ENCODE data around the gene ELOVL2. TPM values are rescaled to one million over a fixed set of nuclear protein-coding genes. Genes with fewer than 3 reads are reported as not detected.

The ELOVL2 gene
- total RNA-seq, 2 experiments from 2014 or later: not detected

GRCh38 chr6:10976571-10976970 lies 67.5 kb downstream of the ELOVL2 start:
- H2AFZ ChIP-seq (ENCODE audit: low read length): no peak overlapping the region
- H3K4me3 ChIP-seq (ENCODE audit: low read depth, low read length, poor library complexity, severe bottlenecking): no peak overlapping the region
- no peaks in the 10 kb centered on the region for H3K4me1 ChIP-seq (ENCODE audit: insufficient read depth, low read length, poor library complexity, severe bottlenecking)
- ChIA-PET POLR2A (interaction anchor here (0.6 kb wide), 1 partner anchor 1044 kb away, joined by 3 read pairs; no protein-coding TSS in a partner anchor), CTCF (ENCODE audit: unreplicated experiment) (no interaction called here)
- no TSS peak for BruUV-seq (replicated peaks)
- H3K9me3 ChIP-seq (ENCODE audit: low read length): no peaks in the 10 kb centered on the region
- H3K27ac ChIP-seq (ENCODE audit: low read depth, low read length, poor library complexity, severe bottlenecking): no peak overlapping the region
- no peak for TF ChIP-seq EZH2phosphoT487 (IDR thresholded peaks at IDR 0.05; ENCODE audit: borderline replicate concordance, low read depth, low read length)
- TF ChIP-seq, protein P1, sequence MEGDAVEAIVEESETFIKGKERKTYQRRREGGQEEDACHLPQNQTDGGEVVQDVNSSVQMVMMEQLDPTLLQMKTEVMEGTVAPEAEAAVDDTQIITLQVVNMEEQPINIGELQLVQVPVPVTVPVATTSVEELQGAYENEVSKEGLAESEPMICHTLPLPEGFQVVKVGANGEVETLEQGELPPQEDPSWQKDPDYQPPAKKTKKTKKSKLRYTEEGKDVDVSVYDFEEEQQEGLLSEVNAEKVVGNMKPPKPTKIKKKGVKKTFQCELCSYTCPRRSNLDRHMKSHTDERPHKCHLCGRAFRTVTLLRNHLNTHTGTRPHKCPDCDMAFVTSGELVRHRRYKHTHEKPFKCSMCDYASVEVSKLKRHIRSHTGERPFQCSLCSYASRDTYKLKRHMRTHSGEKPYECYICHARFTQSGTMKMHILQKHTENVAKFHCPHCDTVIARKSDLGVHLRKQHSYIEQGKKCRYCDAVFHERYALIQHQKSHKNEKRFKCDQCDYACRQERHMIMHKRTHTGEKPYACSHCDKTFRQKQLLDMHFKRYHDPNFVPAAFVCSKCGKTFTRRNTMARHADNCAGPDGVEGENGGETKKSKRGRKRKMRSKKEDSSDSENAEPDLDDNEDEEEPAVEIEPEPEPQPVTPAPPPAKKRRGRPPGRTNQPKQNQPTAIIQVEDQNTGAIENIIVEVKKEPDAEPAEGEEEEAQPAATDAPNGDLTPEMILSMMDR (conservative IDR thresholded peaks at IDR 0.05; ENCODE audit: low read length): no peak
- no peak for DNase-seq (ENCODE audit: low spot score)
- intact Hi-C loops (cut with micrococcal nuclease; ENCODE audit: unreplicated experiment): no loop called here
- H3K36me3 ChIP-seq (ENCODE audit: insufficient read depth, low read length): no peaks in the 10 kb centered on the region
- no peaks in the 10 kb centered on the region for H3K9me2 ChIP-seq (ENCODE audit: insufficient read depth, low read length)
- no peaks in the 10 kb centered on the region for H4K20me1 ChIP-seq (ENCODE audit: insufficient read depth, low read length)
- H3K4me2 ChIP-seq (ENCODE audit: low read length): no peak overlapping the region
- H3K79me2 ChIP-seq (ENCODE audit: insufficient read depth, low read depth, low read length): no peaks in the 10 kb centered on the region

GRCh38 chr6:10972196-10972595 lies 71.9 kb downstream of the ELOVL2 start:
- H3K36me3 ChIP-seq (ENCODE audit: insufficient read depth, low read length): no peaks in the 10 kb centered on the region

DNA sequence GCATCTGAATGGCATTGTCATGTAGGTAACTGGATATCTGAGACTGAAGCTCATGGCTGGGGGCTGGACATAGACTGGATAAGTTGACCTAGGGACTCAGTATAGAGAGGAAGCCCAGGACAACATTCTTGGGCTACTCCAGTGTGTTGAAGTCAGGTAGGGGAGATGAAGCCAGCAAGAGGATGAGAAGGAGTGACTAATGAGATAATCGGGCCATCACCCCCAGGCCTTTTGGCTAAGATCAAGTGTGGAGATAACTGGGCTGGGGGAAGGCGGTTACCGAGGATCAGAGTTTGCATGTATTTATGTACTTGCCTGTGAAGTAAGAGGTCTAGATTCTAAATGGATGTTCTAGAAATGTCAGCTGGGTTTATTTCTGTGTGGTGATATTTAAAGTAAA lies 73.4 kb downstream of the ELOVL2 start:
- intact Hi-C loops (cut with micrococcal nuclease; ENCODE audit: unreplicated experiment): no loop called here
- ChIA-PET CTCF (ENCODE audit: unreplicated experiment) (no interaction called here), POLR2A (no interaction called here)
- Histone ChIP-seq H2AFZ (ENCODE audit: low read length) (no peak overlapping the region), H4K20me1 (ENCODE audit: insufficient read depth, low read length) (no peaks in the 10 kb centered on the region), H3K4me2 (ENCODE audit: low read length) (no peak overlapping the region), H3K9me2 (ENCODE audit: insufficient read depth, low read length) (no peaks in the 10 kb centered on the region), H3K79me2 (ENCODE audit: insufficient read depth, low read depth, low read length) (no peaks in the 10 kb centered on the region), H3K9me3 (ENCODE audit: low read length) (no peaks in the 10 kb centered on the region), H3K27ac (ENCODE audit: low read depth, low read length, poor library complexity, severe bottlenecking) (no peak overlapping the region), H3K4me1 (ENCODE audit: insufficient read depth, low read length, poor library complexity, severe bottlenecking) (no peaks in the 10 kb centered on the region), H3K36me3 (ENCODE audit: insufficient read depth, low read length) (no peaks in the 10 kb centered on the region), H3K4me3 (ENCODE audit: low read depth, low read length, poor library complexity, severe bottlenecking) (no peak overlapping the region)
- BruUV-seq (replicated peaks): no TSS peak
- DNase-seq (ENCODE audit: low spot score): no peak
- no peak for TF ChIP-seq EZH2phosphoT487 (IDR thresholded peaks at IDR 0.05; ENCODE audit: borderline replicate concordance, low read depth, low read length)
- TF ChIP-seq, protein P1 (conservative IDR thresholded peaks at IDR 0.05; ENCODE audit: low read length): no peak

More at GRCh38 chr6:10972196-10972595, 71.9 kb downstream of the ELOVL2 start:
- H3K4me3 ChIP-seq (ENCODE audit: low read depth, low read length, poor library complexity, severe bottlenecking): no peak overlapping the region
- no peaks in the 10 kb centered on the region for H3K4me1 ChIP-seq (ENCODE audit: insufficient read depth, low read length, poor library complexity, severe bottlenecking)
- intact Hi-C loops (cut with micrococcal nuclease; ENCODE audit: unreplicated experiment): no loop called here
- H3K4me2 ChIP-seq (ENCODE audit: low read length): no peak overlapping the region
- BruUV-seq (replicated peaks): no TSS peak
- H4K20me1 ChIP-seq (ENCODE audit: insufficient read depth, low read length): no peaks in the 10 kb centered on the region
- H3K9me2 ChIP-seq (ENCODE audit: insufficient read depth, low read length): no peaks in the 10 kb centered on the region
- no peak overlapping the region for H3K27ac ChIP-seq (ENCODE audit: low read depth, low read length, poor library complexity, severe bottlenecking)
- H2AFZ ChIP-seq (ENCODE audit: low read length): no peak overlapping the region
- H3K79me2 ChIP-seq (ENCODE audit: insufficient read depth, low read depth, low read length): no peaks in the 10 kb centered on the region
- POLR2A ChIA-PET: interaction anchor here (0.6 kb wide), 1 partner anchor 70 kb away, joined by 3 read pairs; no protein-coding TSS in a partner anchor
- no peak for DNase-seq (ENCODE audit: low spot score)
- H3K9me3 ChIP-seq (ENCODE audit: low read length): no peaks in the 10 kb centered on the region
- CTCF ChIA-PET (ENCODE audit: unreplicated experiment): no interaction called here
- TF ChIP-seq, protein P1 (conservative IDR thresholded peaks at IDR 0.05; ENCODE audit: low read length): no peak
- no peak for TF ChIP-seq EZH2phosphoT487 (IDR thresholded peaks at IDR 0.05; ENCODE audit: borderline replicate concordance, low read depth, low read length)

Measured in OCI-LY7 (cell line).